GM20000 (cell line): ENCODE results near the gene OR5H2.

ENCODE experiments used
- DNase-seq: peaks from one replicate; pipeline ENCODE4 v3.0.0; 2012; ENCODE audit warnings: low spot score
- TF ChIP-seq, protein P1 (sequence below): IDR thresholded peaks from 2 replicates; pipeline ENCODE4 v1.5.1; 2012; ENCODE audit warnings: mild to moderate bottlenecking, control low read depth; ENCODE audit errors: extremely low read depth, missing control alignments

Gene OR5H2

DNA sequence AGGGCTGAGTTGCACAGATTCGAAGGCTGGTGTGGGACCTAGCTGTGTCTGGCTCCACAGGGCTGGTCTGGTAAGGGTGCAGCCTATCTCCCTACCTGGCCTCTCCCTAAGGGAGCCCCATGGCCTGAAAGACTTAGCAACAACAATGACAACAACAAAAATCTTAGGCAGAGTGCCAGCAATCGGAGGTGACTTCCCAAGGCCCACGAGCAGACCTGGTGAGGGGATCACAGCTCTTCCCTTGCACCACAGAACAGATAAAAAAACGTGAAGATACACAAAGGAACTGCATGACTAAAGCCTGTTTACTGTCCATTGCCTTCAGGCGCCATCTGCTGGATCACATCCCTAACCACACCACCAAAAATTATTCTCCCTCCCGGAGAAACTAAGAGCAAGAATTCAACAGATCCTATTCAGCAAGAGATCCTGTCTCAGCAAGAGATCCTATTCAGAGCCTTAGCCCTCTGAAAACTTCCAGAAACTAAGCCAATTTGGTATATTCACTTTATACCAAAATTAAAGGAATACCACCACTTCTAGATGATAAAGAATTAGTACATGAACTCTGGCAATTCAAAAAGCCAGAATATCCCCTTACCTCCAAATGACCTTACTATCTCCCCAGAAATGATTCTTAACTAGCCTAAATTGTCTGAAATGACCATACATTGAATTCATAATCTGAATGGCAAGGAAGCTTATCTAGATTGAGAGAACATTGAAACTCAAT lies 47.3 kb downstream of the OR5H2 start:
- DNase-seq = peak; percentile 30
- TF ChIP-seq, protein P1, sequence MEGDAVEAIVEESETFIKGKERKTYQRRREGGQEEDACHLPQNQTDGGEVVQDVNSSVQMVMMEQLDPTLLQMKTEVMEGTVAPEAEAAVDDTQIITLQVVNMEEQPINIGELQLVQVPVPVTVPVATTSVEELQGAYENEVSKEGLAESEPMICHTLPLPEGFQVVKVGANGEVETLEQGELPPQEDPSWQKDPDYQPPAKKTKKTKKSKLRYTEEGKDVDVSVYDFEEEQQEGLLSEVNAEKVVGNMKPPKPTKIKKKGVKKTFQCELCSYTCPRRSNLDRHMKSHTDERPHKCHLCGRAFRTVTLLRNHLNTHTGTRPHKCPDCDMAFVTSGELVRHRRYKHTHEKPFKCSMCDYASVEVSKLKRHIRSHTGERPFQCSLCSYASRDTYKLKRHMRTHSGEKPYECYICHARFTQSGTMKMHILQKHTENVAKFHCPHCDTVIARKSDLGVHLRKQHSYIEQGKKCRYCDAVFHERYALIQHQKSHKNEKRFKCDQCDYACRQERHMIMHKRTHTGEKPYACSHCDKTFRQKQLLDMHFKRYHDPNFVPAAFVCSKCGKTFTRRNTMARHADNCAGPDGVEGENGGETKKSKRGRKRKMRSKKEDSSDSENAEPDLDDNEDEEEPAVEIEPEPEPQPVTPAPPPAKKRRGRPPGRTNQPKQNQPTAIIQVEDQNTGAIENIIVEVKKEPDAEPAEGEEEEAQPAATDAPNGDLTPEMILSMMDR = peak; percentile 65

DNA sequence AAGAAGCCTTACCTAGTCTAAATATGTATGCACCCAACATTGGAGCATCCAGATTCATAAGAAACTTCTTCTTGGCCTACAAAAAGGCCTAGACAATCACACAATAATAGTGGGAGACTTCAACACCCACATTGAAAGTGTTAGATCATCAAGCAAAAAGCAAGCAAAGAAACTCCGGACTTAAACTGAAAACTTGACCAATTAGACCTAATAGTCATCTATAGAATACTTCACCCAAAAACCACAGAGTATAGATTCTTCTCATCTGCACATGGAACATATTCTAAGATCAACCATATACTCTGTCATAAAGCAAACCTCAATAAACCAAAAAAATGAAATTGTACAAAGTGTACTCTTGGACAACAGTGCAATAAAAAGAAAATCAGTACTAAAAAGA lies 49.0 kb downstream of the OR5H2 start:
- DNase-seq = no peak
- TF ChIP-seq, protein P1 = no peak
